Stimulated activated CD8-positive, alpha-beta memory T cell treated with anti-CD3 and anti-CD28 coated beads, Interleukin-4, amount 100 ng/mL, for 4 hours (primary cell): ENCODE data around the gene C5orf47.

Experiments
- DNase-seq, 2 donors: peaks; one replicate each; pipeline ENCODE4 v3.0.0-alpha.2; 2020; ENCODE audit warnings: low read depth in 2 of 2, low spot score in 1 of 2

Gene C5orf47

GRCh38 chr5:173988554-173989431, at the start of gene C5orf47:
Gene C5orf47, plus strand, starts transcription at chr5:173989170. Its CDS starts 94 bp downstream, at chr5:173989264.
- no peak for DNase-seq

- no peak for DNase-seq
Observed at GRCh38 chr5:173940269-173940668, 48.7 kb upstream of the C5orf47 start.

- no peak for DNase-seq
Observed at GRCh38 chr5:173941102-173941501, 47.9 kb upstream of the C5orf47 start.

- no peak for DNase-seq
Observed at GRCh38 chr5:173941758-173942401, 47.1 kb upstream of the C5orf47 start.

- no peak for DNase-seq
Observed at GRCh38 chr5:173944511-173944910, 44.5 kb upstream of the C5orf47 start.

- DNase-seq: no peak
Observed at GRCh38 chr5:173945160-173945559, 43.8 kb upstream of the C5orf47 start.

- no peak for DNase-seq
Observed at GRCh38 chr5:173946323-173946722, 42.6 kb upstream of the C5orf47 start.

GRCh38 chr5:173950829-173951228, 38.1 kb upstream of the C5orf47 start:
- DNase-seq: no peak

GRCh38 chr5:173953528-173954090, 35.4 kb upstream of the C5orf47 start:
- no peak for DNase-seq

GRCh38 chr5:173954671-173955521, 34.1 kb upstream of the C5orf47 start:
- DNase-seq: no peak

- no peak for DNase-seq
Observed at GRCh38 chr5:173960986-173961385, 28.0 kb upstream of the C5orf47 start.

- DNase-seq: no peak
Observed at GRCh38 chr5:173961418-173961817, 27.6 kb upstream of the C5orf47 start.

GRCh38 chr5:173962436-173962972, 26.5 kb upstream of the C5orf47 start:
- DNase-seq: no peak

- no peak for DNase-seq
Observed at GRCh38 chr5:173963182-173963838, 25.7 kb upstream of the C5orf47 start.

- no peak for DNase-seq
Observed at GRCh38 chr5:173963867-173964441, 25.0 kb upstream of the C5orf47 start.

- DNase-seq: no peak
Observed at GRCh38 chr5:173964506-173964905, 24.5 kb upstream of the C5orf47 start.

GRCh38 chr5:173967241-173967640, 21.7 kb upstream of the C5orf47 start:
- DNase-seq: no peak

GRCh38 chr5:173968154-173968797, 20.7 kb upstream of the C5orf47 start:
- DNase-seq: no peak
